ENCODE results near the gene FURIN.
"Not testable (repeated sequence)": the region's sequence is repeated elsewhere in the genome, so short reads cannot be mapped to it uniquely, and the experiment has no call there.

Gene FURIN

DNA sequence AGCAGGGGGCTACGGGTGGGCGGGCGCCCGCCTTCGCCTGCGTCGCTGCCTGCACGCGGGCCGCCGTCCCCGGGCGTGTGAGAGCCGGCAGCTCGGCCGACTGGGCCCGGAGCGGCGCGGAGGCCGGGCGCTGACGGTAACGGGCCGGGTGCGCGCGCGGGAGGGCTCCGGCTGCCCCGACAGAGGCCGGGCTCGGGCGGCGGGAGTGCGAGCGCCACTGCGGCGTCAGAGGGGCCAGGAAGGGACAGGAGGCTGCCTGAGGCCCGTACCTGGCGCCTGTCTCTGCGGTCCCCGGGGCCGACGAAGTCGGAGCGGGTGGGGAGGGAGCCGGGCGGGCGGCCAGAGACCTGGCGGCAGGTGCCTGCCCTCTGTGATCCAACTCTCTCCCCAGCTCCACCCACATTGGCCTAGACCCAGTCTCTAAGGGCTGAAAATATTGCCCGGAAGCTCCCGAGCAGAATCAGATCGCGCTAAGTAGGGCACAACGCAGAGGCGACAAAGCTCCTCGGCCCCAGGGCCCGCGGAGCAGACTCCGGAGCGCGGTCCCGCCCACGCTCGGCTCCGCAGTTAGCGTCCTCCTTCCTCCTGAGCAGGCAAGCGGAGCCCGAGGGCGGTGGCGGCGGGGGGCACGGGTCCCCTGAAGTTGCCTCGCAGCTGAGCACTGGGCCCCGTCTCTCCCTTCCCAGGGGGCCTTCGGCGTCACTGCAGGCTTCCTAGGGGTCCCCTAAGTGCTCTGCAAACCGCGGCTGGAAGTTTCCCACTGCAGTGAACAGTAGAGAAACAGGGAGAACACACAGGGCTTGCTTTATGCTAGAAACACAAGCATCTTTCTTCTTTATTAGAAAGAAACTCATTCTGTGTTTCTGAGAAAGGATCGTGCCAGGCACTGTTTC is 34.7 kb downstream of the FURIN start, which contains the start of gene MAN2A2:
Gene MAN2A2 (plus strand): TSS at position 463 of the 893 bp plus-strand sequence. CDS start 906 bp downstream, outside the sequence.
- peak; percentile 64 for DNase-seq (ENCODE audit: low spot score)

DNA sequence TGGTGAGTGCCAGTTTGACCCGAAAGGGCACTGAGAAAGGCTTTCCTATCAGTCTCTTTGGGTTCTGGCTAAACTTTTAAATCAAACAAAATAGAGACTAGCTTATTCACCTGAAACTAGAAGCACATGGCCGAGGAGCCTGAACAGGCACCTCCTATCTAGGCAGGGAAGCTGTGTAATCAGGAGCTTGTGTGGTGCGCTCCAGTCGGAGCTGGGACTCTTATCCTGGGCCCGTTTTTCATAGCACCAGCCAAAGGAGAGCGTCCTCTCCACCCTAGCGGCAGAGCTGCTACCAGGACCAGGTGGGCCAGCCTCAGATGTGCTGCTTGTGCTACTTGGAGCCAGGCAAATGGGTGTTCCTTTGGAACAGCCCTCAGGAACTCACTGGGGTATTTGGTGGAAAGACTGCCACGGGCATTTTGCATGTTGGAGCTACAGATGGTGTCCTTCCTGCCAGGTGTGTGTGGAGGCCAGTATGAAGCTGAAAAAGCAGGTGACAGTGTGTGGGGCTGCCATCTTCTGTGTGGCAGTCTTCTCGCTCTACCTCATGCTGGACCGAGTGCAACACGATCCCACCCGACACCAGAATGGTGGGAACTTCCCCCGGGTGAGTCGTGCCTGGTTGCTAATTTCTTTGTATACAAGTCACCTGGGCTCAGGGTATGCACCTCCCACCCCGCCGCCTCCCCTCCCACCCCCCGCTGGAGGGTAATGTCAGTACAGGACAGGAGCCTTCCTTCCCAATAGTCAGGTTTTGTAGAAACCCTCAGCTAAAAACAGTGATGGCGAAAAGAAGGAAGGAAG is 35.5 kb downstream of the FURIN start:
- DNase-seq (ENCODE audit: low spot score), result no peak

DNA sequence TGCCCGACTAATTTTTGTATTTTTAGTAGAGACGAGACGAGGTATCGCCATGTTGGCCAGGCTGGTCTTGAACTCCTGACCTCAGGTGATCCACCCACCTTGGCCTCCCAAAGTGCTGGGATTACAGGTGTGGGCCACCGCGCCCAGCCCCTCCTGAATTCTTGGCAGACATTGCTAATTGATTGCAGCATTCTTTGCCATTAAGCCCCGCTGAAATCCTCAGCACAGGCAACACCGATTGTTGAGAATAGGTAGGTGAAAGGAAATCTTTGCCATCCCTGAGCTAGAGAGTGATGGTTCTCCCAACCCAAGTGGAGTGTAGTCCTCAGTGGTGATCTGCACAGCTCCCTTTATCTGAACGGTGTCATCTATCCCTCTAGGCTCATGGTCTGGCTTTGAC is 36.4 kb downstream of the FURIN start:
- DNase-seq (ENCODE audit: low spot score), result no peak

DNA sequence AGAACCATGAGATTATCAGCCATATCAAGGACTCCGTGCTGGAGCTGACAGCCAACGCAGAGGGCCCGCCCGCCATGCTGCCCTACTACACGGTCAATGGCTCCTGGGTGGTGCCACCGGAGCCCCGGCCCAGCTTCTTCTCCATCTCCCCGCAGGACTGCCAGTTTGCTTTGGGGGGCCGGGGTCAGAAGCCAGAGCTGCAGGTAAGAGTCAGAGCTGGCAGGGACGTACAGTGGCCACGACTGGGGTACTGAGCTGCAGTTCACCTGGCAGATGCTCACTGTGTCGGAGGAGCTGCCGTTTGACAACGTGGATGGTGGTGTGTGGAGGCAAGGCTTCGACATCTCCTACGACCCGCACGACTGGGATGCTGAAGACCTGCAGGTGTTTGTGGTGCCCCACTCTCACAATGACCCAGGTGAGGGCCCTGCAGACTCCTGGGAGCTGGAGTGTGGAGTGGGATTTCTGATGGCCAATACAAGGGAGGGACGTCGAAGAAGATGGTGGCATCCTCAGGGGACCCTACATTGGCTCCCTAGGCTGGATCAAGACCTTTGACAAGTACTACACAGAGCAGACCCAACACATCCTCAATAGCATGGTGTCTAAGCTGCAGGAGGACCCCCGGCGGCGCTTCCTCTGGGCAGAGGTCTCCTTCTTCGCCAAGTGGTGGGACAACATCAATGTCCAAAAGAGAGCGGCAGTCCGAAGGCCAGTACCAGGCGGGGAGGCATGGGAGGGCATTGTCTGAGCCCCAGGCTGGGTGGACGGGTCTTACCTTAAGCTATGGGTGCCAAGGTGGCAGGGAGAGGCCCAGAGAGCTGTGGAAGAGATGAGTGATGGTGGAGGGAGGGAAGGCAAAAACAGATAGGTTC is 37.2 kb downstream of the FURIN start:
- no peak for DNase-seq (ENCODE audit: low spot score)

DNA sequence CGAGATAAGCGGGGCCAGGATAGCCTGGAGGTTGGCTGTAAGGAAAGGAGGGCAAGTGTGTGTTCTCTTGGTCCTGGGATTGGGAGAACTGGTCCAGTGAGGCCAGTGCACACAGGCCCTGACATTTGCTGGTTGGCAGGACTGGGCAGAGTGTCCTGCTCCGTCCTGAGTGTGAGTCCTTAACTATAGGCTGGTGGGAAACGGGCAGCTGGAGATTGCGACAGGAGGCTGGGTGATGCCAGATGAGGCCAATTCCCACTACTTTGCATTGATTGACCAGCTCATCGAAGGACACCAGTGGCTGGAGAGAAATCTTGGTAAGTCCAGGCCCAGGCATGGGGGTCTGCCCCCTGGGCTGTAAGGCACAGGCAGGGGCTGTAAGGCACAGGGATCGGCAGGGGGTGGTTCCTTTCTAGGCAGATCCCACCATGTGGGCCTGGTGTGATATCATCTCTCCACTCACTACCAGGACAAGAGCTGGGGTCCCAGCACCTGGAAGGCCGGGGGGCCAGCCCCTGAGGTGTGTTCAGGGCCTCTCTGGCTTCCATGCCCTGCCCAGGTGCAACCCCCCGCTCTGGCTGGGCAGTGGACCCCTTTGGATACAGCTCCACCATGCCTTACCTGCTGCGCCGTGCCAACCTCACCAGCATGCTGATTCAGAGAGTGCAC is 37.9 kb downstream of the FURIN start:
- DNase-seq (ENCODE audit: low spot score), result no peak

DNA sequence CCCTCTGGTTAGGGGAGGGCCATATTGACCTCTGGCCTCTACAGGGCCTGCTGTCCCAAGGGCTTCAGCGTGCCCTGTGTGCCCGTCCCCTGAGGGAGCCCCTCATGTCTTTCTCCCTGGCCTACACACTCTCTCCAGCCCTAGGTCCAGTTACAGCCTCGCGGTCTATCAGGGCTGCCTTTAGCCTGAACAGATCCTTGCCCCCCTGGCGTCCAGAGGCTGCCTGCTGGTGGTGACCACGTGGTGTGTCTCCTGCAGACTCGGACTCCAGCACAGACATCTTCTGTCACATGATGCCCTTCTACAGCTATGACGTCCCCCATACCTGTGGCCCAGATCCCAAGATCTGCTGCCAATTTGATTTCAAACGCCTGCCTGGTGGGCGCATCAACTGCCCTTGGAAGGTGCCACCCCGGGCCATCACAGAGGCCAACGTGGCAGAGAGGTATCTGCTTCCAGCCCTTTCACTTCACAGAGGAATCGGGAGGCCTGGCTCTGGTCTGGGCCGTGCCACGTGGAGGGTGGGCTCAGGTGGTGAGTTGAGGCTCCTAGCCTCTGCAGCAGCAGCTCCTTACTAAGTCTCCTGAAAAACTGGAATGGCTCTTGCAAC is 38.8 kb downstream of the FURIN start:
- DNase-seq (ENCODE audit: low spot score), result no peak

DNA sequence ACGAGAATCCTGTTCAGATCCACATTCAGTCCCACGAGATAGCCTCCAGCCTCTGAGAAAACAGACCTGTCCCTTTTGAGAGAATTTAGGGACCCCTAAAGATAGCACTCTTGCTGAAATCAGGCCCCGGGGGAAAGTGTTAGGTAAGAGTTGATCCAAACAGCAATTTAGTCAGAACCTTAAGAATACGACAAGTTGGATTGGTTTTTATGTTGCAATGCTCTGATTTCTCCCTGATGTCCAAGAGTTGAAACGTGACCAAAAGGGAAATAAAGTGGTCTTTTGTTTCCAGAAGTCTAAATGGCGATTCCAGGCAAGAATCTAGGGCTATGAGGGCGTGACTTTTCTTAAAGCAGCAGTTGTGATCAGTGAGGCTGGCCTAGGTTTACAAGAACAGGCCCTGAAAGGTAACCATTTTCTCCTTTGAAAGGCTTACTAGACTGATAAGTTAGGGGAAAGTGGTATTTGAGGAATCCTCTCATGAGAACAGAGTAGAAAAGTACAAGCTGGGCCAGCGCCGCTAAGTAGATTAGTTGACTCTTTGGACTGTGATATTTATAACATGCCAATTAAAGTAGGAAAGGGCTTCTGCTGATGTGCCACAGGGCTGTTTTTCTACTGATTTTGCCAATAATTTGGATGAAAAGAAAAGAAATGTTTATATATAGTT is 39.6 kb downstream of the FURIN start:
- DNase-seq (ENCODE audit: low spot score), result no peak

DNA sequence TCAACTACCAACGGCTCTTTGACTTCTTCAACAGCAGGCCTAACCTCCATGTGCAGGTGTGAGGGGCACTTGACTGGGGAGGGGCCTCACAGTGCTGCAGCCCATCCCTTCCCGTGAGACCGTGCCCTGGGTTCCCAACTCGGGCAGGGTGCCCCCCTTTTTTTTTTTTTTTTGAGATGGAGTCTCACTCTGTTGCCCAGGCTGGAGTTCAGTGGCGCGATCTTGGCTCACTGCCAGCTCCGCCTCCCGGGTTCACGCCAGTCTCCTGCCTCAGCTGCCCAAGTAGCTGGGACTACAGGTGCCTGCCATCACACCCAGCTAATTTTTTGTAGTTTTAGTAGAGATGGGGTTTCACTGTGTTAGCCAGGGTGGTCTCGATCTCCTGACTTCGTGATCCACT is 41.1 kb downstream of the FURIN start:
- not testable (repeated sequence) for DNase-seq (ENCODE audit: low spot score)

DNA sequence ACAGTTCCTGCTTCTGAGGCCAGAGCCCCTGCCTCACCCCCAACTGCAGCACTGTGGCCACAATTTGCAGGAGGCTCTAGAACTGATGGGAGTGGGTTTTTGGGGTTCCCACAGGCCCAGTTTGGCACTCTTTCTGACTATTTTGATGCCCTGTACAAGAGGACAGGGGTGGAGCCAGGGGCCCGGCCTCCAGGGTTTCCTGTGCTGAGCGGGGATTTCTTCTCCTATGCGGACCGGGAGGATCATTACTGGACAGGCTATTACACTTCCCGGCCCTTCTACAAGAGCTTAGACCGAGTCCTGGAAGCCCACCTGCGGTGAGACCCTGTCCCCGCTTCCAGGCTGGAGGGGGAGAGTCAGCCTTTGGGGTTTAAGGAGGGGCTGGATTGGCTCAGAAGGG is 41.6 kb downstream of the FURIN start:
- no peak for DNase-seq (ENCODE audit: low spot score)

DNA sequence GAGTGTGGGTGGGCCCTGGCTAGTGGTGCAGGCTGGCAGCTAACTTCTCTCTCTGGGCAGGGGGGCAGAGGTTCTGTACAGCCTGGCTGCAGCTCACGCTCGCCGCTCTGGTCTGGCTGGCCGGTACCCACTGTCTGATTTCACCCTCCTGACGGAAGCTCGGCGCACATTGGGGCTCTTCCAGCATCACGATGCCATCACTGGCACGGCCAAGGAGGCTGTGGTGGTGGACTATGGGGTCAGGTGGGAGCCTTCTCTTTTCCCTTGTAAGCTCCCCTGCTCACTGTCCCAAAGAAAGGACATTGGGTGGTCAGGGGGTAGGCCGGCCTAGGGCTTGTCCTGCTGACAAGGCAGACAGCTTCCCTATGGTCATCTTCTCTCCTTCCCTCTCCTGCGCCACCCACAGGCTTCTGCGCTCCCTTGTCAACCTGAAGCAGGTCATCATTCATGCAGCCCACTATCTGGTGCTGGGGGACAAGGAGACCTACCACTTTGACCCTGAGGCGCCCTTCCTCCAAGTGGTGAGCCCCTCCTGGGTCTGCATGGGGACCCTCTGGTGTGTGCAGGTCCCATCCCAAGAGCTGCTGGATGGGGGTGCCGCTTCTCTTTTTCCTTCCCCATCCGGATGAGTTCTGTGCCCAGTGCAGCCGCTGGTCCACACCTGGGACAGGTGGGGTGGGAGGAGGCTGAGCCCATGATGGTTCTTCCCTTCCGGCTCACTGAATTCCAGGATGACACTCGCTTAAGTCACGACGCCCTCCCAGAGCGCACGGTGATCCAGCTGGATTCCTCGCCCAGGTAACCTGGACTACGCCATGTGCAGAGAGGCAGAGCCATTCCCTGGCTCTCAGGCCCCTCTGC is 42.3 kb downstream of the FURIN start:
- DNase-seq (ENCODE audit: low spot score), result no peak

DNA sequence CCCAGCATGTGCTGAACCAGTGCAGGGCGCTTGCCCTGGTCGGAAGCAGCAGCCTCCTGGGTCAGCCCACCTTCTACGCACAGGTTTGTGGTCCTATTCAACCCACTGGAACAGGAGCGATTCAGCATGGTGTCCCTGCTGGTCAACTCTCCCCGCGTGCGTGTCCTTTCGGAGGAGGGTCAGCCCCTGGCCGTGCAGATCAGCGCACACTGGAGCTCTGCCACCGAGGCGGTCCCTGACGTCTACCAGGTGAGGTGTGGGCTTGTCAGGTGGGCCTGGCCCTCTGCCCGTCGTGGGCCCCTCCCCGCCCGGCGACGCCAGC is 42.9 kb downstream of the FURIN start:
- no peak for DNase-seq (ENCODE audit: low spot score)

DNA sequence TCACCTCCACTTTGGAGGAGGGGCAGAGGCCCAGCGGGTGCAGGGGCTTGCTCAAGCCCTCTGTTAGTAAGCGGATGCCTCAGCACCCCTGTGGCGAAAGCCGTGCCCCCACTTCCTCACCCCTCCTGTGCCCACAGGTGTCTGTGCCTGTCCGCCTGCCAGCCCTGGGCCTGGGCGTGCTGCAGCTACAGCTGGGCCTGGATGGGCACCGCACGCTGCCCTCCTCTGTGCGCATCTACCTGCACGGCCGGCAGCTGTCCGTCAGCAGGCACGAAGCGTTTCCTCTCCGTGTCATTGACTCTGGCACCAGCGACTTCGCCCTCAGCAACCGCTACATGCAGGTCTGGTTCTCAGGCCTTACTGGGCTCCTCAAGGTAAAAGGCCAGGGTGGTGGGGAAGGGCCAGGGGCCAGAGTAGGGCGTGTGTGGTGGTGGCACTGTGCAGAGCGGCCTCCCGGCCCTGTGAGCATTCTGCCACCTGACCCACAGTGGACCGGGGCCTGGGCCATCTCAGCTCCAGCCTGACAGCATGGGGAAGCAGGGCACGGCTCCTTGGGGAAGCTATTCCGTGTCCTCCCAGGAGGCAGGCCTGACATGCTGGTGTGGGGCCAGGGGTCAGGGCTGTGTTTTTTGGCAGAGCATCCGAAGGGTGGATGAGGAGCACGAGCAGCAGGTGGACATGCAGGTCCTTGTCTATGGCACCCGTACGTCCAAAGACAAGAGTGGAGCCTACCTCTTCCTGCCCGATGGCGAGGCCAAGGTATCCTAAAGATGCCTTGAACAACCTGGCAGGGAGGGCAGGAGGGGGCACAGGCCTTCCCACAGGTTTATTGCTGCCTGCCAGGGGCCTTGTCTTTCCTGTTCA is 43.8 kb downstream of the FURIN start:
- no peak for DNase-seq (ENCODE audit: low spot score)

DNA sequence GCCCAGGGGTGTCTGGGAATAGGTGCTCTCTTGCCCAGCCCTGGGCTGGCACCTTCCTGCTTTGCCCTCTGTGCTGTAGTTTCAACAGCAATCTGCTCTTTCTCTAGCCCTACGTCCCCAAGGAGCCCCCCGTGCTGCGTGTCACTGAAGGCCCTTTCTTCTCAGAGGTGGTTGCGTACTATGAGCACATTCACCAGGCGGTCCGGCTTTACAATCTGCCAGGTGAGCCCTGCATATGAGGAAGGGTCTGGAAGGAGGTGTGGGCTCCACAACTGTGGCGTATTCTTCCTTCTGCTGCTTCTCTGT is 44.3 kb downstream of the FURIN start:
- DNase-seq (ENCODE audit: low spot score), result no peak

DNA sequence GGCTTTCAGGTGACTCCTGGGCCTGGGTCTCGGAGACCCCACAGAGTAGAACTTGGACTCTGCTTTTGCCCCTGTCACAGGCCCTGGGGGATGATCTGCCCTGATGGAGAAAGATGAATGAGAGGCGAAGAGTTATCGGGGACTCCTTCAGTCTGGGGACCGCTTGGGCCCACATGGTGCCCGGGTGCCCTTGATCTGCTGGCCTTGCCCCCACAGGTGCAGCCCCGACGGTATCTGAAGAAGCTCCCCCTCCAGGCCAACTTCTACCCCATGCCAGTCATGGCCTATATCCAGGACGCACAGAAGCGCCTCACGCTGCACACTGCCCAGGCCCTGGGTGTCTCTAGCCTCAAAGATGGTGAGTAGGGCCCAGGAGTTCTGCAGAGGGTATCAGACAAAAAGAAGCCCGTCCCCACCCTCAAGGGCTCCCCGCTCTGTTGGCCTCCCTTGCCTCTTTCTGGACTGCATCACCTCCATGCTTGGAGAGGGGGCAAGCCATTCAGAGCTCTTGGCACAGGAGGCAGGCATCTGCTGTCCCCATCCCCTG is 45.1 kb downstream of the FURIN start:
- DNase-seq (ENCODE audit: low spot score), result no peak

DNA sequence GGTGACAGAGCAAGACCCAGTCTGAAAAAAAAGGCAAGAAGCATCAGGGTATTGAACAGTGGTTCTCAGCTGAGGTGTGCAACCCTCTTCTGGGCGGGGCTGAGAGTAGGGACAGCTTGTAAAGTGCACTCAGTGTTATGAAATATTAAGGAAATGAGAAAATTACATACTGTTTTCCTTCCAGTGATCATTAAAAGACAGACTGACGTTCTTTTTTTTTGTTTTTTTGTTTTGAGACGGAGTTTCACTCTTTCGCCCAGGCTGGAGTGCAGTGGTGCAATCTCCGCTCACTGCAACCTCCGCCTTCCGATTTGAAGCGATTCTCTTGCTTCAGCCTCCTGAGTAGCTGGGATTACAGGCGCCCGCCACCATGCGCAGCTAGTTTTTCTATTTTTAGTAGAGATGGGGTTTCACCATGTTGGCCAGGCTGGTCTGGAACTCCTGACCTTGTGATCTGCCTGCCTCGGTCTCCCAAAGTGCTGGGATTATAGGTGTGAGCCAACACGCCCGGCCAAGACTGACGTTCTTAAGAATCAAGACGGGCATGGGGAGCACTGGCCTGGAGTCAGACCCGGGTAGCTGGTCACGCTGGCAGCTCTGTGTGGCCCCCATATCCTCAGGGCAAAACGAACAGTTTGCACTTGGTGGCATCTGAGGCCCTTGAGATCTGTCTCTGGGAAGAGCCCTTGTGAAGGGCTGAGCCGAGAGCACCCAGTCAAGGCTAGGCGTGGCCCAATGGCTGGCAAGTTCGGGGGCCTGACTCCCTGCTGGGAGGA is 46.1 kb downstream of the FURIN start:
- no peak for DNase-seq (ENCODE audit: low spot score)

DNA sequence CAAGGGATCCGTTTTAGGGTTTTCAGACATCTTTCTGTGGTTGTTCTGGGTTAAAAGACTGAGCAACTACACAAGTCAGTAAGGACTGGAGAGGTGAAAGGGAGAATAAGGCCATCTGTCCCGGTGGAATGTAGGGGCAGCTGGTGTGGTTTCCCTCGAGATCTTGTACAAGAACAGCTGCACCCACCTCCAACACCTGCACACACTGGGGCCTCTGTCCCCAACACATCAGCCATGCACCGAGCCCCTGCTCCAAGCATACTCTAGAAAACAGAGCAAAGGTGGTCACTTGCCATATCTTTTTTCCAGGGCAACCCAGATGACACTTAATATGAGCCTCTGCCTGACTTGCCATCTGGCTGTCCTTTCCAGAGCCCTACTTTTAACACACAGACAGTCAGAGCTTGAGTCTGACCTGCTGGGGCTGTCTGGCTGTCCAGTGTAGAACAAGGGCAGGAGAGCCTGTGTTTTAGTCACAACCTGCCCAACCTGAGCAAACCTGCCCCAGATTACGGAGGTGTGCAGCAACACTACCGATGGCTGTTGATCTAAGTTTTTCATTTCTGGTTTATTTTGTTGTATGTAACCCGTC is 46.9 kb downstream of the FURIN start:
- DNase-seq (ENCODE audit: low spot score), result no peak

DNA sequence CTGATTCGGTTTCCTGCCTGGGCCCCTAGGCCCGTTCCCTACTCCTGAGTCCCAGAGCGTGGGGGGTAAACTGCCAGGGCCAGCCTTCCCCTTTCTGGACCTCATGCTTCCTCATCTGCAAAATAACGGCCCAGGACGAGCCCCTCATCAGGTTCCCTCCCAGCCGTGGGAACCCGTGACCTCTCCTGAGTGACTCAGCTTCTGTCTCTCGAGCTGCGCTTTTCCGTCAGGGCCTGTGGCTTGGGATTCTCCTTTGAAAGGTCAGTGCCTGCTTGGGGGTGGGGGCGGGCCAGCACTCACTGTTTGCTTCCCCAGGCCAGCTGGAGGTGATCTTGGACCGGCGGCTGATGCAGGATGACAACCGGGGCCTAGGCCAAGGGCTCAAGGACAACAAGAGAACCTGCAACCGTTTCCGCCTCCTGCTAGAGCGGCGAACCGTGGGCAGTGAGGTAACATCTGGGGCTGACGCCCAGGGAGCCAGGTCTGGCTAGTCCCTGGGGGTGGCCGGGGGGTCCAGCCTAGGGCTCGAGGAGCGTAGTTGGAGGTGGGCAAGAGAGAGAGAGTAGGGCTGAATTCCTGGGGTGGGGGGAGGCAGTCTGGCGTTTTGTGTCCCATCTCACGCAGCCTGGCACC is 47.5 kb downstream of the FURIN start:
- no peak for DNase-seq (ENCODE audit: low spot score)

Measured in AG08395 (cell line).